HUDEP-2 (cell line): ENCODE results near the gene EIF4B.
"Not testable (repeated sequence)": the region's sequence is repeated elsewhere in the genome, so short reads cannot be mapped to it uniquely, and the experiment has no call there.

Source experiments
- DNase-seq, 76 experiments: peaks; one replicate each; lab custom pipeline; 2025; ENCODE audit not compliant: unreplicated experiment in 76 of 76; lab: John Stamatoyannopoulos, UW

EIF4B gene

DNA sequence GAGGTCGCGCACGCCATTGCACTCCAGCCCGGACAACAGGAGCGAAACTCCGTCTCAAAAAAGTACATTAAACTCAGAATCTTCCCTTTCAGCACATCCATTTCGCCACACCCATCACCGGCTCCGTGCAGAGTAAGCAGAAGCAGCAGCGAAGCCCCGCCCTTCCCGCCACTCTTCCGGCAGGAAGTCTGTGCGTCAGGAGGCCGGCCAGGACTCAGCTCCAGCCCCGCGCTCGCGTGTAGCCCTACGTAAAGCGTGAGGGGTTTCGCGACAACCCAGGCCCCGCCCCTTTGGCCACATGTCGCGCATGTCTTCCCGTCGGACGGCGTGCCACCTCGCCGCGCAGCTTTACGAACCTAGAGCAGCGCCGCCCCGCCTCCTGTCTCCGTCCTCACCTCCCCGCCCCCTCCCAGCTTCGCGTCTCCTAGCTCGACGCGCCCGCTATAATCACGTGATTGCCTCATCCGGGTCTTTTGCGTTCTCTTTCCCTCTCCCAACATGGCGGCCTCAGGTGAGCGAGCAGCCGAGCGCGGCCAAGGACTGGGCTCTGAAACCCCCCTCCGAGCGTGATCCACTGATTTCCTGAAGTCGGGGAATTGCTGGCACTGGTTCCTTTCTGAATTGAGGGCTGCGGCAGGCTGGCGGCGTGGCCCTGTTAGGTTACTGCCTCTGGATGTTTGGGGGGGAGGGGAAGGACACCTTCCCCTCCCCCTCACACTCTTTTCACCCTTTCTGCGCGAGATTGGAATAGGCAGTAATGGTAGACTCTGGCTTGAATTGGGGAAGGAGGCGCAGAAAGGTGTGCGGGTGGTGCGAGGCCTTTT lies at the start of gene EIF4B:
Gene EIF4B (plus strand): TSS at position 471 of the 824 bp plus-strand sequence. CDS start 28 bp downstream, at position 499.
- peak; percentile 46 to 99 (median 99) for DNase-seq

DNA sequence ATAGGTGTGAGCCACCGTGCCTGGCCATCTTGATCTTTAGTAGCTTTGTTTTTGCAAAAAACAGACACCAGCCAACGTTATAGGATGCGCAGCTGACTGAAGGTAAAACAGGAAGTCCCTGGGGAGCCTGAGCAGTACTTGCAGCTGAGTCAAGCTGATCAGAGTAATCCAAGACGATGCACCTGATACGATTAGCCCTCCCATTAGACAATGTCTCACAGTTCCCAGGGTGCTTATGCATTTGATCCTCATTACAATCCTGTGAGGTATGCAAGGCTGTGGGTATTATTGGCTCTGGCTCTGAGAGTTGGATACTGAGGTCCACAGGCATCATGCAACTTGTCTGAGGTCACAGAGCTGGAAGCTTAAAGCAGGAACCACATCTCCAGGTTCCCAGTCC lies 49.3 kb upstream of the EIF4B start:
- DNase-seq, result no peak

GRCh38 chr12:52964556-52965336 lies 41.5 kb upstream of the EIF4B start:
- no peak for DNase-seq

- DNase-seq, result no peak
Observed at GRCh38 chr12:52965337-52965731, 40.9 kb upstream of the EIF4B start.

GRCh38 chr12:52969166-52969795 lies 37.0 kb upstream of the EIF4B start:
- no peak for DNase-seq

- DNase-seq, result no peak
Observed at GRCh38 chr12:52969828-52970569, 36.3 kb upstream of the EIF4B start.

GRCh38 chr12:52971679-52972329 lies 34.5 kb upstream of the EIF4B start:
- no peak for DNase-seq

- DNase-seq, result no peak
Observed at GRCh38 chr12:52975204-52975603, 31.1 kb upstream of the EIF4B start.

- DNase-seq, result no peak
Observed at GRCh38 chr12:52975820-52976573, 30.3 kb upstream of the EIF4B start.

DNA sequence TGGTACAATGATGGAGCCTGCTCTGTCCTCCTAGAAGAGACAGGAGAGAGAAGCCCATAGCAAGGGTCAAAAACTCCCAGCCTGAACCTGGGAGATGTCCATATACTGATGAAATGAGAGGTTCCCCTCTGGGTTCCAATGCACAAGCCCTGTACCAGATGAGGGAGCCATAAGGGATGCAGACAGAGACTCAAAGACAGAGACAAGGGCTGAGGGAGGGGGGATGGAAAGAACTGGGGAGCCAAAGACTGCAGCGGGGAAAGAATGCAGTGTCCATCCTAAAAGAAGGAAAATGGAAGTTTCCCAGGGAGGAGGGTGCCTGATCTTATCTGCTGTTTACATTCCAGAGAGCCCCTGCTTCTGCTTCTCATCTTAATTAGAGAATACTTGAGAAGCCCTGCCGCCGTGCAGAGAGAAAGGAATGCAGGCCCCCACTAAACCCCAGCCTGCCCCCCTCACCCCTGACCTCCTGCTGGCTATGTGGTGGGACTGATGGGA lies 29.6 kb upstream of the EIF4B start:
- DNase-seq, result no peak

GRCh38 chr12:52977170-52977569 lies 29.1 kb upstream of the EIF4B start:
- no peak for DNase-seq

GRCh38 chr12:52980096-52980649 lies 26.1 kb upstream of the EIF4B start:
- DNase-seq, result no peak

DNA sequence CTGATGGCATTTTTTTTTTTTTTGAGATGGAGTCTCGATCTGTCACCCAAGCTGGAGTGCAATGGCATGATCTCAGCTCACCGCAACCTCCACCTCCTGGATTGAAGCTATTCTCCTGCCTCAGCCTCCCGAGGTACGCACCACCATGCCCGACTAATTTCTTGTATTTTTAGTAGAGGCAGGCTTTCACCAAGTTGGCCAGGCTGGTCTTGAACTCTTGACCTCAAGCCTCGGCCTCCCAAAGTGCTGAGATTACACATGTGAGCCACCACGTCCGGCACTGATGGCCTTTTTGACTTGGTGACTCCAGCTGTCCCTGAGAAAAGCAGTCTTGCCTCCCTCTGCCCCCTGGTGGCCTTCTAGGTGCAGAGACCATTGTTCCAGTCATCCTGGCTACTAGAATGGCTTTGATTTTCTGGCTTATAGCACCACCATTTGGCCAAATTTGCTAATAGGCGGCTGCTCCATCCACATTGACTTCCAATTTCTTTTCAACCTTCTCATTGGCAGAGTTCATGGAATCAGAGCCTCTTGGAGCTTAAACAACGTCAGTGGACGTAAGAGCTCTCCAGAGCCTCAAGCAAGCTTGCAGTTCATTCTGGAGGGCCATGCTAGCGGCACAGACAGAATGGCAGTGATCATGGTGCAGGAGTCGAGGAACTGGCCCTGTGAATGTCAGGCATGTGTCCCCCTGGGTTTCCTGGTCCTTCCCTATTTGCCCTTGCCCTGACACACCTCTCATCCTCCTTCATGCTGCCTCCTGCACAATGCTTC lies 25.4 kb upstream of the EIF4B start:
- peak in 73 of 76 experiments; percentile 6 to 88 (median 68) for DNase-seq

DNA sequence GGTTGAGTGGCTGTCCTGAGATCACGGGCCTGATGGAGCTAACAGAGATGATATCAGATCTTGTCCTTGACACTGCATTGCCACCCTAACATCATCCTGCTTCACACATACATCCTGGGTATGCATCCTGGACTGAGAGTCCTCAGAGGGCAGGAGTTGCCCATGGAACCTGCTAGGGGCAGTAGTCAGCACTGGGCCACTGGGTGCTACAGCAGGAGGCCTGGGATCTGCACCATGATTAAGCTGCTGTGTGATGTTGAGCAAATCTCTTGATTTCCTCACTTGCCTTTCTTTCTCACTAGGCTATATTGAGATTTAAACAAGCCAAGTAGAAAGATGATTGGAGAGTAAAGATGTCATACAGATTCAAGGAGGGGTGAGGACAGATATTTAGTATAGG lies 22.1 kb upstream of the EIF4B start:
- DNase-seq, result no peak

GRCh38 chr12:52988898-52989297 lies 17.4 kb upstream of the EIF4B start:
- no peak for DNase-seq

GRCh38 chr12:52990206-52990605 lies 16.1 kb upstream of the EIF4B start:
- no peak for DNase-seq

GRCh38 chr12:52992240-52992639 lies 14.0 kb upstream of the EIF4B start:
- not testable (repeated sequence) for DNase-seq
